GM19324 (cell line): ENCODE data around the gene RPL21.
"Not testable (repeated sequence)": the region's sequence is repeated elsewhere in the genome, so short reads cannot be mapped to it uniquely, and the experiment has no call there.

Experiments
- ATAC-seq: cut with Tn5 transposase; IDR thresholded peaks from one replicate; pipeline ENCODE4 v1.9.1; 2021; ENCODE audit warnings: mild to moderate bottlenecking, moderate library complexity; ENCODE audit not compliant: unreplicated experiment, low FRiP score

RPL21 gene

GRCh38 chr13:27283906-27284493 lies 32.6 kb downstream of the RPL21 start:
- no peak for ATAC-seq

GRCh38 chr13:27288392-27288791 lies 37.0 kb downstream of the RPL21 start:
- no peak for ATAC-seq

- ATAC-seq: no peak
Observed at GRCh38 chr13:27289011-27289665, 37.8 kb downstream of the RPL21 start.

- no peak for ATAC-seq
Observed at GRCh38 chr13:27290715-27291114, 39.4 kb downstream of the RPL21 start.

GRCh38 chr13:27291967-27292366 lies 40.6 kb downstream of the RPL21 start:
- ATAC-seq: not testable (repeated sequence)

- ATAC-seq: no peak
Observed at GRCh38 chr13:27293076-27293691, 41.8 kb downstream of the RPL21 start.

- no peak for ATAC-seq
Observed at GRCh38 chr13:27293873-27294515, 42.6 kb downstream of the RPL21 start.

GRCh38 chr13:27295096-27295495 lies 43.7 kb downstream of the RPL21 start:
- no peak for ATAC-seq

GRCh38 chr13:27295660-27296059 lies 44.3 kb downstream of the RPL21 start:
- no peak for ATAC-seq

GRCh38 chr13:27296496-27296895 lies 45.1 kb downstream of the RPL21 start:
- ATAC-seq: no peak

- ATAC-seq: no peak
Observed at GRCh38 chr13:27298849-27299248, 47.5 kb downstream of the RPL21 start.

- not testable (repeated sequence) for ATAC-seq
Observed at GRCh38 chr13:27300406-27300805, 49.0 kb downstream of the RPL21 start.

GRCh38 chr13:27300941-27301586 lies 49.7 kb downstream of the RPL21 start:
- ATAC-seq: no peak

GRCh38 chr13:27302643-27303262 lies 51.4 kb downstream of the RPL21 start:
- no peak for ATAC-seq

- no peak for ATAC-seq
Observed at GRCh38 chr13:27304099-27304498, 52.7 kb downstream of the RPL21 start.

- ATAC-seq: no peak
Observed at GRCh38 chr13:27304611-27305010, 53.3 kb downstream of the RPL21 start.
